ENCODE results near the gene OXSR1.

Gene OXSR1

DNA sequence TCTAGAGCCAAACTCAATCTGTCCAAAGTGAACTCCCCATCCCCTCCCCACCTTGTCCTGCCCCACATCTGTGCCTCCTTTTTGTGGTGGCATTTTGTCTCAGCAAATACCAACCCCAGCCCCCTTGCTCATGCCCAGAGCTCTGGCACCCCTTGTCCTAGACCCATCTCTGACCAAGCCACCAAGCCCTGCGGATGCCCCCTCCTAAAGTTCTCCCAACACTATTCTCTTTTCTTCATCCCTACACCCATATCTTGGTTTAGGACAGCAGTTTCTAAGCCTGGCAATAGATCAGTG, 46.1 kb upstream of the OXSR1 start:
- H3K27ac ChIP-seq, result no peak overlapping the region
- TF ChIP-seq, protein P1, sequence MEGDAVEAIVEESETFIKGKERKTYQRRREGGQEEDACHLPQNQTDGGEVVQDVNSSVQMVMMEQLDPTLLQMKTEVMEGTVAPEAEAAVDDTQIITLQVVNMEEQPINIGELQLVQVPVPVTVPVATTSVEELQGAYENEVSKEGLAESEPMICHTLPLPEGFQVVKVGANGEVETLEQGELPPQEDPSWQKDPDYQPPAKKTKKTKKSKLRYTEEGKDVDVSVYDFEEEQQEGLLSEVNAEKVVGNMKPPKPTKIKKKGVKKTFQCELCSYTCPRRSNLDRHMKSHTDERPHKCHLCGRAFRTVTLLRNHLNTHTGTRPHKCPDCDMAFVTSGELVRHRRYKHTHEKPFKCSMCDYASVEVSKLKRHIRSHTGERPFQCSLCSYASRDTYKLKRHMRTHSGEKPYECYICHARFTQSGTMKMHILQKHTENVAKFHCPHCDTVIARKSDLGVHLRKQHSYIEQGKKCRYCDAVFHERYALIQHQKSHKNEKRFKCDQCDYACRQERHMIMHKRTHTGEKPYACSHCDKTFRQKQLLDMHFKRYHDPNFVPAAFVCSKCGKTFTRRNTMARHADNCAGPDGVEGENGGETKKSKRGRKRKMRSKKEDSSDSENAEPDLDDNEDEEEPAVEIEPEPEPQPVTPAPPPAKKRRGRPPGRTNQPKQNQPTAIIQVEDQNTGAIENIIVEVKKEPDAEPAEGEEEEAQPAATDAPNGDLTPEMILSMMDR (IDR thresholded peaks at IDR 0.05), result no peak
- no peak for TF ChIP-seq ZFX (IDR thresholded peaks at IDR 0.05; ENCODE audit: borderline replicate concordance)

DNA sequence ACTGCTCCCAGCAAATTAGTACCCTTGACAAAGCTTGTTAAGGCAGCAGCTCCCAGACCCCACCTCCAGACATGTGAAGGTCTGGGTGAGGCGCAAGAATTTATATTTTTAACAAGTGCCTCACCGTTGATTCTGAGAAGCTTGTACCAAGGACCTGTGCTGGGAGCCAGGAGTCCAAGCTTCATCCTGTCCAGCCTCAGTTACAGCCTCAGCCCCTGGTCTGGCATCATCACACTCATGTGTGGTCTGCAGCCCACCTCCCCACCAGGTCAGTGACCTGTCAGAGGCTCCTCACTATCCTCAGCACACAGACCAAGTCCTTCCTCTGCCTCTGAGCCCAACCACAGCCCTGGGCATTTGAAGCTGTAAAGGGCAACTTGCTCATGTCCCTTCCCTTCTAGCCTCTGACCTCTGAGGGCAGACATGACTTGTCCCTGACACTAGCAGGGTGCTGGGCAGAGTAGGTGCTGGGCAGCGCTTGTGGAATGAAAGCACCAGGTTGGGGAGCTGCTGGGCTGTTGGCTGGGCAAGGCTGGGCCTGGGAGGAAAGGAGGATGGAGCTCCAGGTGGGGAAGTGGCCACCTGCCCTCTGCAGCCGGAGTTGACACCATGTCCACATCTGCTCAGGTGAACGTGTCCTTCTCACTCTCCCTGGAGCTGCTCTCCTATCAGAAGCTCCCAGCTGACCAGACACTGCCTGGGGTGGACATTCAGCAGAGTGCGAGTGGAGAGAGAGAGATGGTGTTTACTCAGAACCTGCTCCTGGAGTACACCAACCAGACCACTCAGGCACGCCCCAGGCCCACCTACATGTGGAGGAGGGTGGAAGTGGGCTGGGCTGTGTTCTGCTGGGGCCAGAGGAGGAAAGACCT, 45.3 kb upstream of the OXSR1 start:
- H3K27ac ChIP-seq, result no peak overlapping the region
- TF ChIP-seq, protein P1 (IDR thresholded peaks at IDR 0.05), result no peak
- no peak for TF ChIP-seq ZFX (IDR thresholded peaks at IDR 0.05; ENCODE audit: borderline replicate concordance)

DNA sequence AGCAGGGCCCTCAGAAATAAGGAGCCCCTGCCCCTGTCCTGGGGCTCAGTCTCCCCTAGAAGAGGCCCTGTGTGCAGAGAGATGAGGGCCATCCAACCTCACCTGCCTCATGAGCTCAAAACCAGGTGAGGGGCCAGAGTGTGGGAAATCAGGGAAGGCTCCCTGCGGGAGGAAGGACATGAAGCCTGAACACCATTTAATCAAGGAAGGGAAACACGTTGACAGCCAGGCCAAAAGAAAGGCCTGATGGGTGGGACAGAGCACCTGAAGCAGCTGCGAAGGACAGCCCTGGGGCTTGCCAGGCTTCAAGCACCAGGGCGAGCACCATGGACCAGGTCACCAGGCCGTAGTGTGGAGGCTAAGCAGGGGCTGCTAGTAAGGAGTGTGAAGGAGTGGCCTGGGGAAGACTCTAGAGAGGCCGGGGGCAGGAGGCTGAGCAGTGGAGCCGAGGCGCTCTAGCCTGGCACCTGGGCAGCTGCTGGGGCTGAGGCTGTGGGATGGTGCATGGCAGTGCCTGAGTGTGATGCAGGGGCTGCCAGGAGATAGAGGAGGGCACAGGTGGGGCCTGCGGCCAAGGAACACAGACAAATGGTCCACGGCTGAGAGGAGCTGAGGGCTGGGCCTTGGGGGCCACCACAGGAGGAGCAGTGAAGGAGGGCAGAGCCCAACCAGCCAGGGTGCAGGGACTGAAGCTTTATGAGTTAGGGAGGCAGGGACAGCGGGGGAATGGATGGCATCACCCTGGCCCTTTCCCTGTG, 44.5 kb upstream of the OXSR1 start:
- no peak overlapping the region for H3K27ac ChIP-seq
- TF ChIP-seq ZFX (IDR thresholded peaks at IDR 0.05; ENCODE audit: borderline replicate concordance), result no peak
- TF ChIP-seq, protein P1 (IDR thresholded peaks at IDR 0.05), result no peak

DNA sequence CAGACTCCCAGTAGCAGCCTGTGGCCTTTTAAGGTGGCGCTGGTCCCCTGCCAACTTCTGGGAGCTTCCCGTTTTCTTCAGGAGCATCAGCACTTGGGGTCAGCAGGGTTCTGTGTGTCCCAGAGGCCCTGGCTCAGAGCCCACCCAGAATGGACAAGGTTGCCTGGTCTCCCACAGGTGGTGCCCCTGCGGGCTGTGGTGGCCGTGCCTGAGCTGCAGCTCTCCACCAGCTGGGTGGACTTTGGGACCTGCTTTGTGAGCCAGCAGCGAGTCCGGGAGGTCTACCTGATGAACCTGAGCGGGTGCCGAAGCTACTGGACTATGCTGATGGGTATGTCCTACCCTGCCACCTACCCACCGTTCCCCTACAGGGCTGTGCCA, 43.9 kb upstream of the OXSR1 start:
- TF ChIP-seq, protein P1 (IDR thresholded peaks at IDR 0.05), result no peak
- no peak for TF ChIP-seq ZFX (IDR thresholded peaks at IDR 0.05; ENCODE audit: borderline replicate concordance)
- H3K27ac ChIP-seq, result no peak overlapping the region

DNA sequence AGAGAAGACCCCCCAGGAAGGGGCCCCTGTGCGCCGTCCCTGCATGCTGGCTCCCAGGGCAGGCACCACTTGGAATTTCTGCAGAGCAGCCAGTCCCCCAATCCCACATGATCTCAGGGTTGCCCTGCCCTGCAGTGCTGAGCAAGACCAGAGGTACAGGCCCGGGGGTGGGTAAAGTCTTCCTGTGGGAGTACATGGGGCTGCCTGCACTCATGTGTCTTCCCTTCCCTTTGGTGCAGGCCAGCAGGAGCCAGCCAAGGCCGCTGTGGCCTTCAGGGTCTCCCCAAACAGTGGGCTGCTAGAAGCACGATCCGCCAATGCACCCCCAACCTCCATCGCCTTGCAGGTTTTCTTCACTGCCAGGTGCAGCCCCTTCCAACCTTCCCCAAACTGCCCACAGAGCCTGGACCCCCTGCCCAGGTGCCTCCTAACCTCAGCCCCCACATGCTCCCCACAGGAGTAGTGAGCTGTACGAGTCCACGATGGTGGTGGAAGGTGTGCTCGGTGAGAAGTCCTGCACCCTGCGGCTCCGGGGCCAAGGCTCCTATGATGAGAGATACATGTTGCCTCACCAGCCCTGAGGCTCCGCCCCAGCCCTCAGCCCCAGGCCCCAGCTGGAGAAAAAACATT, 43.4 kb upstream of the OXSR1 start:
- no peak overlapping the region for H3K27ac ChIP-seq
- no peak for TF ChIP-seq ZFX (IDR thresholded peaks at IDR 0.05; ENCODE audit: borderline replicate concordance)
- TF ChIP-seq, protein P1 (IDR thresholded peaks at IDR 0.05), result no peak

DNA sequence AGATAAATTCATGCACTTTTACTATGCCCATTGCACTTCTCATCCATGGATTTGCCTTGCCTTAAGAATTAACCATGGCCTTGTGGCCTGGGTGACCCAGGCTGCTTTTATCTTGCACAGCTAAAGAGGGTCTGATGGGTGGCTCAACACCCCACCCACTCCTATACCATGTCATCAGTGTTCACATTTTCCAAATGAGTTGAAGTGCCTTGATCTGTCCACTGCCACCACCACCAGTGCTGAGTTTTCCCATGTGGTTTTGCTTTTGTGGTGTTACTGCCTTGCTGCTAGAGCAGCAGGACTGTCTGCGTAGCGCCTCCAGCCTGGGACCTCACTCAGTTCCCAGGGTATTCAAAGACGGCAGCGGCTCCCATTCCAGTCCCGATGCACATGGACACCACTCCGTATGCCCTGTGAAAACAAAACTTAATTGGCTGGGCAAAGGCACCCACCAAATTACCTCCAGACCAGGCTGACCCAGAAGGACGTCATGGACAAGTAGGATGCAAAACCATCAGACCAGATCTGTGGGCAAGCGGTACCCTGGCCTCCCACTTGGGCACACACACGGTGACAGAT, 42.5 kb upstream of the OXSR1 start:
- TF ChIP-seq ZFX (IDR thresholded peaks at IDR 0.05; ENCODE audit: borderline replicate concordance), result no peak
- TF ChIP-seq, protein P1 (IDR thresholded peaks at IDR 0.05), result no peak
- no peak overlapping the region for H3K27ac ChIP-seq

Data from 22Rv1 (cell line).